ENCODE measurements around the gene ZKSCAN2. TPM values are rescaled to one million over a fixed set of nuclear protein-coding genes. Genes with fewer than 3 reads are reported as not detected.

Gene ZKSCAN2
- total RNA-seq, 1 experiment from 2014 or later: 16.4 TPM

DNA sequence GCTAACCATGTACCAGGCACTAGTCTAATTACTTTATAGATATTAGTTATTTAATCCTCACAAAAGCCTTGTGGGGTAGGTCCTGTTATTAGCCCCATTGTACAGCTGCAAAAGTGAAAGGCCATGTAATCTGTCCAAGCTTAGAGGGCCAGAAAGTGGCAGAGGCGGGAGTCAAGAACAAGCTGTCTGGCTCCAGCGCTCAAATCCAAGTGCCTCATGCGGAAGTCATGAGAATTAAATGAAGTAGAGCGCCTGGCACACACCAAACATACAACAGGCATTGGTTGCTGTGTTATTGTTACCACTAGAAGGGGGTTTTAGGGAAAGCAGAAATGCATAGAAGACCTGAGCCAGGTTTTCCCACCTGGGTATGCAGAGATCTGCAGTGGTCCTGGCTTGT, 39.7 kb downstream of the ZKSCAN2 start:
- H3K4me3 ChIP-seq (ENCODE audit: low read depth, low read length, poor library complexity, severe bottlenecking): no peak overlapping the region
- H3K4me1 ChIP-seq (ENCODE audit: insufficient read depth, low read length, poor library complexity, severe bottlenecking): no peaks in the 10 kb centered on the region
- no peaks in the 10 kb centered on the region for H3K9me3 ChIP-seq (ENCODE audit: low read depth, low read length, poor library complexity, severe bottlenecking)
- intact Hi-C loops (cut with micrococcal nuclease; ENCODE audit: unreplicated experiment): no loop called here
- CTCF ChIA-PET: no interaction called here
- no peaks in the 10 kb centered on the region for H3K36me3 ChIP-seq (ENCODE audit: insufficient read depth, low read length, poor library complexity, severe bottlenecking)
- H3K27me3 ChIP-seq (replicated peaks; ENCODE audit: insufficient read depth, low read depth, low read length, poor library complexity): no peaks in the 10 kb centered on the region
- no TSS peak for BruUV-seq (replicated peaks)
- POLR2A ChIA-PET (ENCODE audit: low non-redundant PET): no interaction called here
- no peak overlapping the region for H3K27ac ChIP-seq (ENCODE audit: low read depth, low read length, poor library complexity, severe bottlenecking)
- no peak for TF ChIP-seq EZH2 (IDR thresholded peaks at IDR 0.05; ENCODE audit: borderline replicate concordance, low read depth, low read length, poor library complexity, severe bottlenecking)
- DNase-seq (ENCODE audit: low spot score): no peak

DNA sequence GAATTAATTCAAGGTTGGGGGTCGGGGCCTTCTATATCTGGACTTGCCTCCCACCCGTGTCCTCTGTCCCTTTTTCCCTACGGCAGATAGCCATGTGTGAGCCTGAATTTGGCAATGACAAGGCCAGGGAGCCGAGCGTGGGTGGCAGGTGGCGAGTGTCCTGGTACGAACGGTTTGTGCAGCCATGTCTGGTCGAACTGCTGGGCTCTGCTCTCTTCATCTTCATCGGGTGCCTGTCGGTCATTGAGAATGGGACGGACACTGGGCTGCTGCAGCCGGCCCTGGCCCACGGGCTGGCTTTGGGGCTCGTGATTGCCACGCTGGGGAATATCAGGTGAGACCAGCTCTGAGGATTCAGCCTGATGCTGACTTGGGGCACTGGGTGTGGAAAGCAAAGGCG, 40.5 kb downstream of the ZKSCAN2 start:
- Histone ChIP-seq H3K36me3 (ENCODE audit: insufficient read depth, low read length, poor library complexity, severe bottlenecking) (no peaks in the 10 kb centered on the region), H3K4me1 (ENCODE audit: insufficient read depth, low read length, poor library complexity, severe bottlenecking) (no peaks in the 10 kb centered on the region), H3K9me3 (ENCODE audit: low read depth, low read length, poor library complexity, severe bottlenecking) (no peaks in the 10 kb centered on the region), H3K27me3 (replicated peaks; ENCODE audit: insufficient read depth, low read depth, low read length, poor library complexity) (no peaks in the 10 kb centered on the region), H3K27ac (ENCODE audit: low read depth, low read length, poor library complexity, severe bottlenecking) (no peak overlapping the region), H3K4me3 (ENCODE audit: low read depth, low read length, poor library complexity, severe bottlenecking) (no peak overlapping the region)
- CTCF ChIA-PET: interaction anchor here (0.7 kb wide), 1 partner anchor 8 kb away, joined by 3 read pairs; no protein-coding TSS in a partner anchor
- no TSS peak for BruUV-seq (replicated peaks)
- POLR2A ChIA-PET (ENCODE audit: low non-redundant PET): no interaction called here
- DNase-seq (ENCODE audit: low spot score): no peak
- TF ChIP-seq, protein P1, sequence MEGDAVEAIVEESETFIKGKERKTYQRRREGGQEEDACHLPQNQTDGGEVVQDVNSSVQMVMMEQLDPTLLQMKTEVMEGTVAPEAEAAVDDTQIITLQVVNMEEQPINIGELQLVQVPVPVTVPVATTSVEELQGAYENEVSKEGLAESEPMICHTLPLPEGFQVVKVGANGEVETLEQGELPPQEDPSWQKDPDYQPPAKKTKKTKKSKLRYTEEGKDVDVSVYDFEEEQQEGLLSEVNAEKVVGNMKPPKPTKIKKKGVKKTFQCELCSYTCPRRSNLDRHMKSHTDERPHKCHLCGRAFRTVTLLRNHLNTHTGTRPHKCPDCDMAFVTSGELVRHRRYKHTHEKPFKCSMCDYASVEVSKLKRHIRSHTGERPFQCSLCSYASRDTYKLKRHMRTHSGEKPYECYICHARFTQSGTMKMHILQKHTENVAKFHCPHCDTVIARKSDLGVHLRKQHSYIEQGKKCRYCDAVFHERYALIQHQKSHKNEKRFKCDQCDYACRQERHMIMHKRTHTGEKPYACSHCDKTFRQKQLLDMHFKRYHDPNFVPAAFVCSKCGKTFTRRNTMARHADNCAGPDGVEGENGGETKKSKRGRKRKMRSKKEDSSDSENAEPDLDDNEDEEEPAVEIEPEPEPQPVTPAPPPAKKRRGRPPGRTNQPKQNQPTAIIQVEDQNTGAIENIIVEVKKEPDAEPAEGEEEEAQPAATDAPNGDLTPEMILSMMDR (conservative IDR thresholded peaks at IDR 0.05; ENCODE audit: low read depth, low read length): no peak
- TF ChIP-seq EZH2 (IDR thresholded peaks at IDR 0.05; ENCODE audit: borderline replicate concordance, low read depth, low read length, poor library complexity, severe bottlenecking): no peak
- intact Hi-C loops (cut with micrococcal nuclease; ENCODE audit: unreplicated experiment): no loop called here

DNA sequence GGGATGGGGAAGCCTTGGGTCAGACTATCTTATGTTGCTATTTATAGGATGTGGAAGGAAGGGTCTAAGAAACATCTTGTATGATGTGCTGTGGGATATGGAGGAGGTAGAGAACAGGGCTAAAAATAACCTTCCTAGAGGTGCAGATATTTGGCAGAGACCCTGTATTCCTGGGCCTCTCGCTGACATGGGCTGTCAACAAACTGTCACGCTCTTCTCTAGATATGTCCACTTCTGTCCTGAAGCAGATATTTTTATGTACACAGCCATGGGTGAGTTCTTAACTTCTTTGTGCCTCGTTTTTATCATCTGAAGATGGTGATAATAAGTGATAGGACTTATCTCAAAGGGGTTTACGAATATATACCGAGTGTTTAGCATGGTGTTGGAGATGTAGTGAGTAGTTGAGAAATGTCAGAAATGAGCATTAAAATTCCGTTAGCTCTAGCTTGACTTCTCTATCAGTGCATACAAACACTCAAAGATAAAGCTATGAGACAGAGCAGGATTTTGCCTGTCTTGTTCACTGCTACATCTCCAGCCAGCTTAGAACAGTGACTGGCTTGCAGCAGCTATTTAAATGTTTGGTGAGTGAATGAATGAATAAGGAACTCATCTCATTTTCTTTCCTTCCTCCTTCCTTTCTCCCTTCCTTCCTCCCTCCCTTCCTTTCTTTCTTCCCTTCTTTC, 43.8 kb downstream of the ZKSCAN2 start:
- H3K27me3 ChIP-seq (replicated peaks; ENCODE audit: insufficient read depth, low read depth, low read length, poor library complexity): no peaks in the 10 kb centered on the region
- ChIA-PET POLR2A (ENCODE audit: low non-redundant PET) (no interaction called here), CTCF (interaction anchor here (1.0 kb wide), 1 partner anchor 12 kb away, joined by 7 read pairs; no protein-coding TSS in a partner anchor)
- H3K9me3 ChIP-seq (ENCODE audit: low read depth, low read length, poor library complexity, severe bottlenecking): no peaks in the 10 kb centered on the region
- no peak overlapping the region for H3K4me3 ChIP-seq (ENCODE audit: low read depth, low read length, poor library complexity, severe bottlenecking)
- TF ChIP-seq, protein P1 (conservative IDR thresholded peaks at IDR 0.05; ENCODE audit: low read depth, low read length): no peak
- no peak for TF ChIP-seq EZH2 (IDR thresholded peaks at IDR 0.05; ENCODE audit: borderline replicate concordance, low read depth, low read length, poor library complexity, severe bottlenecking)
- H3K36me3 ChIP-seq (ENCODE audit: insufficient read depth, low read length, poor library complexity, severe bottlenecking): no peaks in the 10 kb centered on the region
- intact Hi-C loops (cut with micrococcal nuclease; ENCODE audit: unreplicated experiment): no loop called here
- no peak for DNase-seq (ENCODE audit: low spot score)
- H3K27ac ChIP-seq (ENCODE audit: low read depth, low read length, poor library complexity, severe bottlenecking): no peak overlapping the region
- no peaks in the 10 kb centered on the region for H3K4me1 ChIP-seq (ENCODE audit: insufficient read depth, low read length, poor library complexity, severe bottlenecking)
- BruUV-seq (replicated peaks): no TSS peak

DNA sequence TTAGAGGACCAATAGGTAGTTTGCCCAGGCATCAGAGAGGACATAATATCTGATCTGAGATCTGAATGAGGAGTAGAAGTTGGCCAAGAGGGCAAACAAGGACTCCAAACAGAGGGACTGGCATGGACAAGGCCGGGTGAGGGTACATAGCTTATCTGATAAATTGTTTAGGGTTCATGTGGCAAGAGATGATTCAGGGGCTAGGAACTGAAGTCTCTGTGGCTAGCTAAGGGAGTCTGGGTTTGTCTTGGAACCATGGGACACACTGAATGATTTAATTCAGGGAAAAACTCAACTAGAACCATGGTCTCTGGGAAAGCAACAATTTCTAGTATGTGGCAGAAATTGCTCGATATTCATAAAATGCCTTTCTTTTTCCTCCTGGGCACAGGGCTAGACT, 45.0 kb downstream of the ZKSCAN2 start:
- Histone ChIP-seq H3K9me3 (ENCODE audit: low read depth, low read length, poor library complexity, severe bottlenecking) (no peaks in the 10 kb centered on the region), H3K27ac (ENCODE audit: low read depth, low read length, poor library complexity, severe bottlenecking) (no peak overlapping the region), H3K36me3 (ENCODE audit: insufficient read depth, low read length, poor library complexity, severe bottlenecking) (no peaks in the 10 kb centered on the region), H3K4me1 (ENCODE audit: insufficient read depth, low read length, poor library complexity, severe bottlenecking) (no peaks in the 10 kb centered on the region), H3K4me3 (ENCODE audit: low read depth, low read length, poor library complexity, severe bottlenecking) (no peak overlapping the region), H3K27me3 (replicated peaks; ENCODE audit: insufficient read depth, low read depth, low read length, poor library complexity) (no peaks in the 10 kb centered on the region)
- TF ChIP-seq, protein P1 (conservative IDR thresholded peaks at IDR 0.05; ENCODE audit: low read depth, low read length): no peak
- intact Hi-C loops (cut with micrococcal nuclease; ENCODE audit: unreplicated experiment): no loop called here
- ChIA-PET CTCF (no interaction called here), POLR2A (ENCODE audit: low non-redundant PET) (no interaction called here)
- no peak for DNase-seq (ENCODE audit: low spot score)
- BruUV-seq (replicated peaks): no TSS peak

Measured in A673 (cell line).